Measurements from ENCODE around the gene PTPRK.

Gene PTPRK

DNA sequence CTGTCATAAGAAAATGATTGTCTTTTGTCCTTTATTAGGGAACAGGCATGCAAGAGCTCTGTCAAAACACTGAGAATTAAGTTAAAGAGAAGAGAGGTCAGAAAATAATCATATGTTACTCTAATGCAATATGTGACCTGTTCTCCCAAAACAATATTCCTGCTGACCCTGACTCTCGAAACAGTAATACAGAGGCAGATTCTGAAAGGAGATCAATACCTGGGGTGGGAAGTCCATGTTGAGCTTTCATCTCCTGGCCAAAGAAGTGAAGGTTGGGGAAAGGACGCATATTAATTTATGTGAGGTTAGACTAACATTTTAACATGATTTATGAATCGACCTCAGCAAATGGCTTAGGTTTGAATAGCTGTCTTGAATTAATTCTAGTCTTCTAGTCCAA is 243.0 kb downstream of the PTPRK start:
- FAIRE-seq = no peak

DNA sequence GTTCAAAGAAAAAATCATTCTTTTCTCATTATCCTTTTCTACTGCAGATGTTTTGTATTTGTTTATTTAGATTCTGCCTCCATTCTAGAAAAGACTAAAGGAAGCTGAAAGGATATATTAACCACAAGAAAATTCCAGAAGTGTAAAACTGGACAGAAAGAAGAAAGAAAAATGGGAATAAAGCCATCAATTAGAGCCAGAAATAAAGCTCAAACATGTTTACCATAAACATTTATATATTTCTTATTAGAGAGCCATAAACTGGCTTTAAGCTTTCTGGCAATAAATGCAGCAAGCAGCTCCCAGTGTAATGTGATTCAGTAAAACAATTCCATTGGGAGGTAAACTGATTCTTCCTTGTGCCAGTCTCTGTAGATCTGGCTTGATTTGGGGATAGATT is 244.1 kb downstream of the PTPRK start:
- no peak for FAIRE-seq

DNA sequence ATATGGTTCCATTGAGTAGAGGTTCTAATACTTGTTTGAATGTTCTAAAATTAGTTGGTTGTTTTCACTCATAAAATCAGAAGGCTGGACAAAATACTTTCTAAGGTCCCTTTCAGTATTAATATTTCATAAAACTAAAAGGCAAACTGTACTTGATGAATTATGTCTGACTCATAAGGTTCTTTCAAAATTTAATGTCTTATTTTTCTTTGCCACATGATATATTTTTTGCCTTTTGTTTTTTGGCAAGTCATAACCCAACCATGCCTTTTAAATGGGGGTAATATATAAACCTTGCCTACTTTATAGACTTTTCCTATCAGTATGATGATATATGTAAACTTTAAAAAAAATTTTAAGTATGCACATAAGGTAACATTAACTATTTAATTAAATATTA is 244.7 kb downstream of the PTPRK start:
- no peak for FAIRE-seq

DNA sequence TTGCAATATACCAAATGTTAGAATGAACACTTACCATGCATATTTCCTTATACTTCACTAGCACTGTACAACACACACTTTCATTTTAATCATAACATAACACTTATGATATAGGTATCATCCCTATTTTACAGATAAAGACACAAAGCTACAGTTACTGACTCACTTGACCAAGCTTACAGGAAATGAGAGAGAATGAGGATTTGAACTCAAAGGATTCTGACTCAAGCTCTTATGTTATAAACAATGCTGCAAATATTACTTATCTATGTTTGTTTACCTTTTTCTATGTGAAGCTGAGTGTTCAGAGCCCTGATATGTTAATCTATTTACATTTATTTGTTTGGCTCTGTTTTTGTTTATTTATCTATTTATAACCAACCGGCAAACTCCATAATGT is 245.4 kb downstream of the PTPRK start:
- FAIRE-seq = no peak

DNA sequence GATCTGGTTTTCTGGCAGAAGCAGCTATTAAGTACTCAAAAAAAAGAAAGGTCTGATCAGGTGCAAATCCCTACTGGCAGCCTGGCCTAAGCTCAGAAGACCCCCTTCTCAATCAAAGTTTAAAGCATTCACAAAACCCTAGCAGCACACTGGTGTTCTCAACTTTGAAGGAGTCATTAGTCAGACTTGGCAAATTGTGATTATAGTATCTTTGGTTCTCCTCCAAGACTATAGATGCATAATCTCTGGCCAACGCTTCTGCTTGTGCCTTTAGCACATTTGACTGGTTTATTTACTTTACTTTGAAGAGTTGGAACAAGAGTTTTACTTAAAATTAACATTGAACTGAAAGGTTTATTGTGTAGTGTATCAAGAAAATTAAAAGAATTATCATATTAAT is 248.9 kb downstream of the PTPRK start:
- FAIRE-seq = no peak

DNA sequence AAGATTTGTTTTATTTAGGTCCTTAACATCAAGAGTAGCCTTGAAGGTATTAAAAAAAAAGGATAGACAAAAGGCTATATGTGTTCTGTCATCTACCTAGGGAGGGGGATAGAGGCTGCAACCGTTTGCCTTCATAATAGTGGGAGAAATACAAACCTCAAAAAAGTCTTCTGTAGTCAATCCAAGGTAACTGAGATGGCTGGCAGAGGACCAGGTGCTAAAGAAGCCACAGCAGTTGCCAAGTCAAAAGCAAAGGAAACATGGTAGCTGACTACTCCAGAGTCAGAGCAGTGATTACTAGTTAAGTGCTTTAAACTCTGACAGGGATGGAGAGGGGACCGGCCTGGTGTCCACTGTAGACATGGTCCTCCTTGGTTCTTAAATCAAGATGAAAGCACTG is 249.4 kb downstream of the PTPRK start:
- FAIRE-seq = no peak

DNA sequence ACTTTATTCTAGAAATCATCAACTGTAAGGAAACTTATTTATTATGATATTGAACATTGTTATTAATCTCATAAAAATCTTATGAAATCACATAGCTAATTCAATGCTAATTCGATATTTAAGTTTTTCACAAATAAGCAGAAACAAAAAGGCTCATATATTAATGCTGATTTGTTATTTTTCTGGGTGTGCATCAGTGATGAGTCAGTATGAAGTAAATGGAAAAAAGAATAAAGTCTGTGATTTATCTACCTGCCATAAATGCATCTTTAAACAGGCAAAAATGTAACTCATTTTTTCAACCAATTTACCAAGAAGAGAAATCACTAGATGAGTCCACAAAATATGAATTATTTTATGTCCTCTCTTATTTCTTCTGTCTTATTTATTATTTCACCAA is 253.5 kb downstream of the PTPRK start:
- no peak for FAIRE-seq

DNA sequence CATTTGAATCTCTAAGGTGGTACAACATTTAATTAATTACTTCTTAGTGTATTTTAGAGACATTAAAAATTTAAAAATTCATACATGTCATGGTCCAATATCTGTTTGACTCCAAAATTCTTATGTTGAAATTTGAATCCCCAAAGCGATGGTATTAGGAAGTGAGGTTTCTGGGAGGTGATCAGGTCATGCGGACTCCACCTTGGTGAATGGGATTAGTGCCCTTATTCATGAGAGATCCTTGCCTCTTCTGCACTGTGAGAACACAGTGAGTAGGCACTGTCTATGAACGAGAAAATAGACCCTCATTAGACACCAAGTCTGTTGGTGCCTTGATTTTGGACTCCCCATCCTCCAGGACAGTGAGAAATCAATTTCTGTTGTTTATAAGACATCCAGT is 254.7 kb downstream of the PTPRK start:
- no peak for FAIRE-seq

DNA sequence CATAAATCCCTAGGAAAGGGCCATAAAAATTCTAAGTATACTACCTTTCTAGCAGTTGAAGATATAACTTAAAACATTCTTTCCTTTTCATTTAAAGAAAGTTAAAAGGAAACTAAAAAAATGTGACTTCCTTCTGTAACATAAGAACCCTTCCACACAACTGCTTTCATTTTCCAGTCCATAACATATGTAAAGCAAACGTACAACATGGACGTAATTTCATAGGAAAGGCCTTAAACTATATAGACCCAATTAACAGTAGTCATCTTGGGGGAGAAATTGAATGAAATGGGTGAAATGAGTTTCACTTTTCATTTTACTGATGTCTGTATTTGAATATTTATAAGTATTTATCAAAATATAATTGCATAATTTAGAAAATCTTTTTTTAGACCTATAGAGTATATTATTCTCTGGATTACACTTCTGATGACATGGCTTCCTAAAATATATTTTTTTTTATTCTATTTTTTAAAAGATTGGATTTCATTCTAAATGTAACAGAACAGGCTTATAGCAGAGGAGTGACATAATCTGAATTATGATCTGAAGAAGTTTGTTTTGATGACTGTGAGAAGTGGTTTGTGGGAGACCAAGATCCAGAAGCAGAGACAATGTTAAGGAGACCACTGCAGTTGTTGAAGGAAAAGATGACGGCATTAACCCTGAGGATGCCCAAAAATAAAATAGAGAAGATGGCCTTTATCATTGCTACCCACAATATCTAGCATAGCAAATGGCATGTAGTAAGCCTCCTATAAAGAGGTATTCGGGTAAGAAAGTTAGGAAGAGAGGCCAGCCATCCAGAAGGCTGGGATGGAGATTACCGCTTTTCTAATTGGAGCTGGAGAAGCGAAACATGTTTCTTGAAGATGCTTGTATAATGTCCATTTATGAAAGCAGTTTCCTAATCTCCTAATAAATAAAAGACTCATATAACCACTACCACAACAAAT is 260.4 kb downstream of the PTPRK start:
- FAIRE-seq = peak; percentile 85

DNA sequence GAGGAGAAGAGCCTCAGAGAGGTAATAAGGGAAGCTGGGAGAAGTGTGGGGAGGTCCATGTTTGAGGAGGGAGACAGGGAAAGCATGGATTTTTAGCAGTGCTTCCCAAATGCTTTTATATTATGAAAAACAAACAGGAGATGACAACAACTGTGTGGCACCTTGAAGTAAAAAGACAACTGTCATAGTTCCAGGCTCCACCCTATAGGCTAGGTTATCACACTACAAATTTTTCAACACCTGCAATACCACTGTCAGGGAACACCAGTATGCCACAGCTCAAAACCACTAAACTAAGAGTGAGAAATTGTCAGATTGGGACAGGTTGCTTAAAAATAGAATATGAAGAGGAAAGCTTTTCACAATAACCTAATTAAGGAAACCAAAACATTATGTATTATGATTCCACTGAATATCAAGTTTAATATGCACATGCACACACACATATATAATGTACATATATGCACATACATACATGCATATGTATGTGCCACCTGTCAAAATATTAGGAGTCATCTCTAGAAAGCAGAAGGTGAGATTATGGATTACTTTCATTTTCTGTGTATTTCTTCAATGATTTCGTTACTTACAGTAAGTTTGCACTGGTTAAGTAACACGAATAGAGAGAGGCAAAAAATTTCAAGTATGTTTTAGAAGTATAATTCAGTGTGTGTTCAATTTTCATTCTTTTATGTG is 261.2 kb downstream of the PTPRK start:
- FAIRE-seq = no peak

DNA sequence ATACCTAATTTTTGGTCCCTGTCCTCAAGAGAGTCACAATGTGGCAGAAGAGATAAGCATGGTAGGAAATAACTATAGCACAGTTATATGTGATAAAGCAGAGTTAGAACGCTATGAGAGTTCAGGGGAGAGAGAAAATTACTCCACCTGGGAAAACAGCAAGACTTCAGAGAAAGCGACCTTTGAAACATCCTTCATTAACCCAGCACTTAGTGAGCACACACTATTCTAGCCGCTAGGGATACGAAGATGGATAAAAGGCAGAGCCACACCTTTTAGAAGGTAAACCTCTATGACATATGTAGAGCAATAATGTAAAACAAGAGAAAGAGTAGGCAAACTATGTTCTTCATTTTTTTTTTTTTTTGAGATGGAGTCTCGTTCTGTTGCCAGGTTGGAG is 264.3 kb downstream of the PTPRK start:
- FAIRE-seq = no peak

DNA sequence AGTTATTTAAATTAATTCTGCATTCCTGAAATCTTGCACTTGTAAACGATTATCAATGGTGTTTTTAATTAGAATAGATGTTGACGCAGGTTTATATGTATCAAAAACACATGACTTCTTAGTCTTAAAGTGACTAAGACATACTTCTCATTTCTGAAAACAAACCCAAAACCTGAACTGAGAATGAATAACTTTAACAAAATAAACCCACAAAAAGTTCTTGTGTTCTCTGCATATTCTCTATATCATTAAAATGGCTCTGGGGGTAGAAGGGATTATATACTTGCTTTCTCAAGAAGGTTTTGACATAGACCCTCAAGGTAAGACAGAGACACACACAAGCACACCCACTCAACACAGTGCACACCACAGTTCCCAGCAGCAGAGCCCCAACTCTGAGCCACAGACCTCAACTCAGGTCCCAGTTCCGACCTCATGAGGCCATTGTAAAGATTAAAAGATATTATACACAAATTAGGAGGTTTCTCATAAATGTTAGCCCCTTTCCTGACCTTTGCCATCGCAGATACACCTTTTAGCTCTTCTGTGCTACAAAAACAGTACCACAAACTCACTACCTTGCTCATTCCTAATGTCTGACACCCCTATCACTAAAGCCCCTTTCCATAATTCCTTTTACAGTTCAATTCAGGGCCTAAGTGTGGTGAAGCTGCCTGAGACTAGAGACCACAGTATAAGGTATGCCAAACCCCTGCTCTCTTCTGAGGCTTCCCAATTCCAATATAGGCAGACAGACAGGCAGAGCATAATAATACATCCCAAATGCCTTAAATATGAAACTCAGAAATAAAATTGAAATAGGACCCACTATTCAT is 267.8 kb downstream of the PTPRK start:
- FAIRE-seq = no peak

DNA sequence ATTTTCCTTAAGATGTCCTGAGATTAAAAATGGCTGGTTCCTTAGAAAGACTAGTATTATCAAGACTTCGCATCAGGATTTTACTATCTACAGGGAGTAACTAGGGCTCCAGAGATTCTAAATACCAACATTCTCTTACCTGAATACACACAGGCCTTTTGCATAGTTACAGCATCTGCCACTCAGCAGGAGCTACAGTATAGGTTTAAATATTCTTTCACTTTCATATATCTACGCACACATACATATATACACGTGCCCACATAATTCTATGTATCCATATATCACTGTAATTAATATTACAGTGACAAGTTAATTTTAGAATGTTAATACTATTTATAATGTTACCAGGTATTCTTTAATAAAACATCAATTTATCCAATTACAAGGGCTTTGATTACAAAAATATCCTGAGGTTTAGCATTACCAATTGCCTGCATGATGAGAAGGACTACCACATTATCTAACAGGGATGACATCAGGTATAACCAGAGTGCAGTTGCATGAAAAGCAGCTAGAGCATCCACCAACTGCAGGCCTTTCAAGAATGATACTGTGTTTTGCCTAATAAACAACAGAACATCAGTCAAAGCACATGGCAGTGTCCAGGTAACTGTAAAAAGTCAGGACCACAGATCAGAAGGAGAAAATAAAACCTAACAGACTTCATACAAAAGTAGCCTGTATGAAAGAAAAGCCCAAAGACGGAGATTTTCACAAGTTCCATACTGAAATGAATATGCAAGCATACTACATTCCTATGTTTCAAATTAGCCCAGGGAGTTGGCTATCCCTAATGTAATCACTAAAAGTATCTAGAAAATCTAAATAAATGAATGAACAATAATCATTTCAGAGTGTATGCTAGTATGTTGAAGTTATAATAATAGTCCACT is 268.7 kb downstream of the PTPRK start:
- no peak for FAIRE-seq

DNA sequence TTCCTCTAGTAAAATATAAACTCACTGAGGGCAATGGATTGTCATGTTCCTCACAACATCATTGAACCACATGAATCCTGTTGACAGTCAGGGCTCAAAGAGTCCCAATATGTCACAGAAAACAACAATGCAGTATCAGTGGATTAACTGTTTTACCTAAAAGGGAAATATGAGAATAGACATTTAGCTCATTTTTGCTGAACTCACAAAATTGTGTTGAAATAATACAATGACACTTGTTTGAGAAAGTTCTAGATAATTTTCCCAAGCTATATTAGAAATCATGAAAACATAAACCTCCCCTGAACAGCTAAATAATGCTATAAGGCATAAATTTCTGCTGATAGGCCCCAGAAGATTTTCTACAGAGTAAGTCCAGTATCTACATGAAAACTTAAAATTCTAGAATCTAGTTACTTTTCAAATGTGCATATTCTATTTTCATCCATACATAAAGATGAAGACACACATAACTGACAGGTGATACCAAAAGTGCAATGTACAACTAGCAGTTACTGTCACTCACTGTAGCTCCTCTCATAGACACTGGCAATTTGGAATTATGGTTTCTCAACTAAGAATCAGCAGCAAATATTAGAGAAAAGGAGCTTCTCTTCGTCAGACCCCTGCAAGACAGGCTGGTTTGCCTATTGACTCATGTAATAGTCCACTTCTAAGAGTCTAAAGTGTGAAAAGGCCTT is 269.9 kb downstream of the PTPRK start:
- FAIRE-seq = no peak

DNA sequence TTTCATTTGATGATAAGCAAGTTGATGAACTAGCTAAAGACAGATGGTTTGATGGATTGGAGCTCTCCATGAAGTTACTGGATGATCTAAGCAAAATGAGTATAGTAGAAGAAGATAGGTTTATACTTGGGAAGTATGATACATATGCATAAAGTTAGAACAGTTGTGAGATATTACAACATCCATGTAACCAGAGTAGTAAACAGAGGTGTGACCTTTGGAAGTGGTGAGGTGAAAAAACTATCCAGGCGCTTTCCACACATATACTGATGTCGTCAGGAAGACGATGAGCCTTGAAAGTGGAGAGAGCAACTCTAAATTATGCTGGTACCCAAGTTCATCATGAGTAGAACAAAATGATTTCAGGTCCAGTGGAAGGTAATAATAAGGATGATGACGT is 271.0 kb downstream of the PTPRK start:
- FAIRE-seq = no peak

DNA sequence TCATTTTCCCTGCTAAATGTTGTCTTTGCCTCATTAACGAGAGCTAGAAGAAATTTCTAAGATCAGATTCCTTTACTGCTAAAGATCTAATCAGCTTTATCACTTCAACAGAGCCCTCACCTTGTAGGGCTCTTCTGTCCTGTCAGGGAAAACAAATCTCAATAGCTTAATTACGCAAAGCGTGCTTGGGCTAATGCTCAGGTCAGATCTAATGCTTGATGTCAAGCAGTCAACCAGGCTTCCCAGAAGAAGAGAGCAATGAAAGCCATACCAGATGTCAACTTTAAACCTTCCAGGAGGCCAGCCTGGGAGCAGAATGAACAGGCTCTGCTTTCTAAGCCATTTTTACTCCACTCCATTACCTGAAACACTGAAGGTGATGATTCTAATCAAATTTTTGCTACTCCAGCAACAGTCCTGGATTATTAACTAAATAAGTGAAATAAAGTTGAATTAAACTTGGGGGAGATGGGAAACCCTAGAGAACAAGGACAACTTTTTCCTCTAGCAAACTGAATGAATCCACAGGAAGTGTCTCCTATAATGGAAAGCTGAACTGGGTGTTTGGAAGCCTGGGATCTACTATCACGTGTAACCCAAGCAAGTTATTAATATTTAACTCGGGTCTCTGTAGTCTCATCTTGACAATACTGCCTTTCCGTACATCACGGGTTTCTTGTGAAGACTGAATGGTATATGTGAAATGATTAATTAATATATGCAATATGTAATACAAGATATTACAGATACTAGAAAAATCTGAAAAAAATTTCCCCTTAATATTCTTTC is 273.7 kb downstream of the PTPRK start:
- FAIRE-seq = no peak

DNA sequence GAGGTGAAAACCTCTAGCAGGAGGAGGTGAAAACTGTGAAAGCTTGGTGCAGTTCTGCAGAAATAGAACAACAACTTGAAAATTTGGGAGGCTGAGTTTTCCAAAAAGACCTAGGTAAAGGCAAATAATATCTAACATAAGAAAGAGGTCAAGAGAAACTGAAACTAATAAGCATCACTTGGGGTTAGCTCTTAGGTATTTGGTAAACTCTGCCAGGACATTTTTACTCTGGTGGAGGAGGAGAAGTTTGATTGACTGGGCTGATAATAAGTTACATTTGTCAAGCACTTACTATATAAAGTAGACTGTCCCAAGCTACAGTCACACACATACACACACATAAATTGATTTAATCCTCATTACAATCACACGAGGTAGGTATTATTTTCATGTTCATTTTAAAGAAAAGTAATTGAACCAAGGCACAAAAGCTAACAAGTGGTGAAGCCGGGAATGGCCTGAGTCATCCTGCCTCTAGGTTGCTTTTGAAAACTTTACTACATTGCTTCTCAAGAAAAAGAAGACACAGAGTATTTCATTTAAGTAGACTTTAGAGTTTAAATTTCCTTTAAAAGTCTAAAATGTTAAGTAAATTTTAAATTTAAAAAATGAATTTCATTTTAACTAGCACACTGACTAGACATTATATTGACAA is 275.5 kb downstream of the PTPRK start:
- FAIRE-seq = no peak

DNA sequence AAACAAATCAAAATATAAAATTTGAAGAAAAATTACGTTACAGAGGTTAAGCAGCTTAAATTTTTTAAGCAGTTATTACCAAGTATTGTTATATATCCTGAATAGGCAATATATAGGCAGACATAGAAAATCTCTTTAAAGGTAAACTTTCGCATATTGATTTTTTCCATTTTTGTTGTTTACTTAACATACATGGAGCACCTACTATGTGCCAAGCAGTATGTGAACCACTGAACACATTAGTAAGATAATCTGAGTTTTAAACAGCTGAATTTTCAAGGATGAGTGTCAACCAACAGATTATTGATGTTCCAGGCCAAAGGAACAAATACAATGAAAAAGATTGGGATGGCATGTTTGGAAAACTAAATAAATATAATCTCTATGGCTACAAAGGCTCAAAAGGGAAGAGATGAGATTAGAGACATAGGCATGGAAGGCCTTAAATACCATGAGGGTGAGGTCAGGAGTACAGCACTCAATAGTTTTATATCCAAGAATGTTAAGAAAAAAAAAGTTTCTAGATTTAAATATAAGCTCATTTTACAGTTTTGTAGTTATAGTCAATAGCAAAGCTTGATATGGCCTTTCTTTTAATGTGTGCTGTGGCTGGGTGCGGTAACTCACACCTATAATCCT is 277.5 kb downstream of the PTPRK start:
- no peak for FAIRE-seq

DNA sequence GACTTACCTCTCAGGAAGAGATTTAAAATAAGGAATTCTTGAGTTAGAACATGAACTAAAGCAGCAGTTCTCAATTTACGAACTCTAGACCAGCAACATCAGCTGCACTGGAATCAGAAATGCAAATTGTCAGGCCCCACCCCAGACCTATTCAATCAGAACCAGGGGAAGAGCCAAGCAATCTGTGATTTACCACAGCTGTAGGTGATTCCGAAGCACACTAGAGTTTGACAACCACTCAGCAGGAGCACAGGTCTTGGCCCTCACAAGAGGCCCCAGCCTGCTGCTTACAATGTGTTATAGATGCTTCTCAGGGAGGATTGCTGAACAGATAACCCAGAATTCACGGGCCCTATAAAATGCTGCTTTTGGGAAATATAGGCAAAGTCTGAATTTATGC is 279.2 kb downstream of the PTPRK start:
- no peak for FAIRE-seq

DNA sequence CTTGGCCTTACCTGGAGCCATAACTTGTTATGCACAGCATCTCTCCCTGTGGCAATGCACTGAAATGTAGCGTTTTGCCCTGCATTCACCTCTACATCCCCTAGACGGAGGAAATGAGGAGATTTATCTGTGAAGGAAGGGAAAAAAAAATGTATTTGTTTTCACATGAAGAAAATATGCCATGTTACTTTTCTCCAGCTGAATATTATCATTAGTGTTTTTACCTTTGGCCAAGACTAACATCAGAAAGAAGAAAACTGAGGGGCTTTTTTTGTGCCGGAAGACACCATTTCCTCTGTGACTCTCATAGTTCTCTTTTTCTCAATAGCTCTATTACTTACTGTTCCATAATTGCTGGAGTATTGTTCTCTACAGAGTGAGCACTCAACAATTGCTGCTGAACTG is 280.4 kb downstream of the PTPRK start:
- no peak for FAIRE-seq
